8988T (cell line): ENCODE results near the gene MRPL34.

Experiments
- DNase-seq: peaks from one replicate; pipeline ENCODE4 v3.0.0; 2011

The MRPL34 gene

DNA sequence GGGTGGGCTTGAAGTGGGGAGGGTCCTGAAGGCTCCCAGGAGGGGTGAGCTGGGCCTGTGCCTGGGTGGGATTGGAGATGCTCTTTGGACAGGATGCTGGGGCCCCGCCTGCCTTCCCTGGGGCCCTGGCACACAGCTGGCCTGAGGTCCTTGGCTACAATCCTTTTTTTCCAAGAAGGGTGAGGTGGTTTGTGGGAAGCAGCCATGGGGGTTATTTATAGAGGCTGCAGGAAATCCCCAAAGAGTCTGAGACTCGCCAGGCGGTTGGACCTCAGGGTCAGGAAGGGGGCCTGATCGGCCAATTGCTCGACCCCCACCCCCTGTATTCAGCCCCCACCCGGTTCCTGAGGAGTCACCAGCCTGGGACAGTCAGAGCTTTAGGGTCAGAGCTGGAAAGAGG lies 41.7 kb downstream of the MRPL34 start:
- no peak for DNase-seq

DNA sequence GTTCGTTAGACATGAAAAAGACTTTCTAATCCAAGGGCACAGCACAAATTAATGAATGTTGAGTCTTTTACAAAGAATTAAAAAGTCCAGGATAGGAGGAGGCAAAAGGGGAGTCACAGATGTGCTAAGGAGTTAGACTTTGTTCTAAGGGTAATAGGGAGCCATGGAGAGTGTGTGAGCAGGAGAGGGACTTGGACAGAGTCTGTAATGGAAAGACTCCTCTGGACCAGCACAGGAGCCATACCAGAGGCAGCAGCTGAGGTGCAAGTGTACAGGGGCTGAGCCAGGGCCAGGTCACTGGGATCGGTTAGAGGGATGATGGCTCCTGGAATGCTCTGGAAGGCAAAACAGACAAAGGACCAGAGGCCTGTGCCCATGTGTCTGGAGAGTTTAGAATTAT lies 42.2 kb downstream of the MRPL34 start:
- DNase-seq = no peak

DNA sequence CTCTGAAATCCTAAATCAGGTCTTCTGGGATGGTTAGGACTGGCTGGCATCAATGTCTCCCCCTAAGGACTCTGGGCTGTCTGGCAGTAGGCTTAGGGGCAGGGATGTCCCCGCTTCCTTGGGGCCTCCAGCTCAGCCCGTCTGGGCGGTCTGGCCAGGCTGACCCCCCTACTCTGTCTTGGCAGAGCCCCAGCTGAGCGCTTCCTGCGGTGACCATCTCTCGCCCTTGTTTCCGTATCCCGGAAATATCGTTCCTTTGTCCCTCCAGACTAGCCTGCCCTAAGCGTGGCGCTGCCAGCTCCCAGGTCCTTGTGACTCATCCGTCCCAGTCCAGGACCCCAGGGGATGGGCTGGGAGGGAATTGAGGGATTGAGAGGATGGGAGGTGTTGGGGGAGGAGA lies 43.0 kb downstream of the MRPL34 start:
- DNase-seq = no peak

DNA sequence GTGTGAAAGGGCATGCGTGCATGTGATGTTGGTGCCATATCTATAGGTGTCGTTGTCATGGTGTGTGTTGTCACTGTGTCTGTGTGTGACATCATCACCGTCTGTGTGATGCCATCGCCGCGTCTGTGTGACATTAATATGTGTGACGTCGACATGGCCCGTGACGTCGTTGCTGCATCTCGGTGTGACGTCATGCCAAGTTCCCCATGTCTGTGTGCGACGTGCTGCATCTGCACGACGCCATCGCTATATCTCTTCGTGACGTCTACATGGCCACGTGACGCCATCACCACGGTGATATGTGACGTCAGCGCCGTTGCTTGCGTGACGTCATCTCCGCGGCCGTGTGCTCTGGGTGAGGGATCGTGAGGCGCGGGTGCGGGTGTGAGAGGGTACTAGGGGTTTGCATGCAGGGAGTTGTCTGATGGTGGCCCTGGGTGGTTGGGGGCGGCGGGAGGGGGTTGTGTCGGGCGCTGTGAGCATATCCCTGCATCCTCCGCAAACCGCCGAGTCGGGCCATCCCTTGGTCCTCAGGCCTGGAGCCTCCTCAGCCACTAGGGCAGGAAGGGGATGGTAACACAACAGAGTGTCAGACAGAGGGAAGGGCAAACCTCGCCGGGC lies 46.3 kb downstream of the MRPL34 start:
- DNase-seq = no peak

DNA sequence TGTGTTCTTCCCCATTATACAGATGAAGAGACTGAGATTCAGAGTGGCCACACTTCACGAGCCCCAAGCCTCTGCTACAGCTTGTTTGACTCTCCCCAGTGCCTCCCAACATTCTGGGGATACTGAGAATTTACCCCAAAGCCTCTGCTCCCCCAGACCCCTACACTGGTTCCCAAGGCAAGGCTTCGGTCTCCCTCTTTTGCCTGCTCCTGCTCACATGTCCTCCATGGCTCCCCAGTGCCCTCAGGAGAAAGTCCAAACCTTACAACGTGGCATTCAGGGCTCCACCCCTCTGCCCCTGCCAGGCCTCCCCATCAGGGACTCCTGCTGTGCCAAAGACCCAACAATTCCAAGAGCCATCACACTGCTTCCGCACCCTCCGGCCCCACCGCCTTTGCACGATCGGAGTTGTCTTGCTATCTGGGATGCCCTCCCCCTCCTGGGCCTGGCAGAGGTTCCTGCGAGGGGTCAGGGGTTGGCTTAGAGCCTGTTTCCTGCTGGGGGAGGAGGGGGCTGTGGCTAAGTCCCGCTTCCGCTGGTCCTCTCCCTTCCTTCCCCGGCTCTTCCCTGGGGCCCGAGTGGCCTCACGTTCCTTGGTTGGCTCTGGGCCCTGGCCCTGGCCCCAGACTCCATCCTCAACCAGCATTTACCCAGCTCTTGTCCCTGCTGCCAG lies 47.1 kb downstream of the MRPL34 start:
- DNase-seq = no peak

DNA sequence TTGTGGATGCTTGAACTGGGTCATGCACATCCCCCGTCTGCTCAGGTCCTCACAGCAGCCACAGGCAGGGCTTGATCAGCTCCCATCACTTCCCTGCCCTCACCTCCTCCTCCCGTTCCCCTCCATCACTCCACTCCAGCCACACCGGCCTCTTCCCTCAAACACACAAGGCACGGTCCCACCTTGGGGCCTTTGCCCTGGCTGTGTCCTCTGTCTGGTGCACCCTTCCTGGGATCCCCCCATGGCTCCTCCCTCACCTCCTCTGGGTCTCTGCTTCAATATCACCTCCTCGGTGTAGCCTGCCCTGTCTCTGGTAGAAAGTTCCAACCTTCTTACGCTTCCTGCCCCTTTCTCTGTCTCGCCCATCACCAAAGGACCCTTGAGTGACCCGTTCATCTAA lies 47.7 kb downstream of the MRPL34 start:
- no peak for DNase-seq
